DND-41 (cell line): ENCODE results near the gene SCCPDH.

Source experiments
- EZH2 ChIP-seq: IDR thresholded peaks from 3 replicates; pipeline ENCODE4 v1.6.1; 2012; ENCODE audit warnings: borderline replicate concordance, low read depth, mild to moderate bottlenecking, moderate library complexity, low read length, inconsistent platforms; ENCODE audit not compliant: severe bottlenecking
- TF ChIP-seq, protein P1 (sequence below): IDR thresholded peaks from 2 replicates; pipeline ENCODE4 v1.5.1; 2012; ENCODE audit warnings: borderline replicate concordance, low read length, moderate library complexity, mild to moderate bottlenecking; ENCODE audit not compliant: poor library complexity, severe bottlenecking; ENCODE audit errors: extremely low read depth

DNA sequence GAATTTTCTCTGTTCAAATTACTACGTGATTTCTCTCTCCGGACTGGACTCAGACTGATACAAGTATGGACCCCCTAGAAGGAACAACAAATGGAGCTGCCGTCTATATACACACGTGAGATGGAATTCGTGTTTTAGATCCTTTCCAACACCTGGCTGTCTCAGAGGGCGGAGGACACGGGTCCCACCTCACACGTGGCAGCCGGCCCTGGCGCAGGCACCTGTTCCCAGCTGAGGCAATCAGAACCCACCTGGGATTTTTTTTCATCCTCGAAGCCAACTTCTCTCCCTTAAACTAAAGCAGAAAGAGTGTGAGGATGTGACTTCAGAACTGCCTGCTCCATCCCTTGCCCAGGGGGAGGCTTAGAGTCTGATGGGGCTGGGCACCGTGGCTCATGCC, 34.1 kb upstream of the SCCPDH start:
- TF ChIP-seq, protein P1, sequence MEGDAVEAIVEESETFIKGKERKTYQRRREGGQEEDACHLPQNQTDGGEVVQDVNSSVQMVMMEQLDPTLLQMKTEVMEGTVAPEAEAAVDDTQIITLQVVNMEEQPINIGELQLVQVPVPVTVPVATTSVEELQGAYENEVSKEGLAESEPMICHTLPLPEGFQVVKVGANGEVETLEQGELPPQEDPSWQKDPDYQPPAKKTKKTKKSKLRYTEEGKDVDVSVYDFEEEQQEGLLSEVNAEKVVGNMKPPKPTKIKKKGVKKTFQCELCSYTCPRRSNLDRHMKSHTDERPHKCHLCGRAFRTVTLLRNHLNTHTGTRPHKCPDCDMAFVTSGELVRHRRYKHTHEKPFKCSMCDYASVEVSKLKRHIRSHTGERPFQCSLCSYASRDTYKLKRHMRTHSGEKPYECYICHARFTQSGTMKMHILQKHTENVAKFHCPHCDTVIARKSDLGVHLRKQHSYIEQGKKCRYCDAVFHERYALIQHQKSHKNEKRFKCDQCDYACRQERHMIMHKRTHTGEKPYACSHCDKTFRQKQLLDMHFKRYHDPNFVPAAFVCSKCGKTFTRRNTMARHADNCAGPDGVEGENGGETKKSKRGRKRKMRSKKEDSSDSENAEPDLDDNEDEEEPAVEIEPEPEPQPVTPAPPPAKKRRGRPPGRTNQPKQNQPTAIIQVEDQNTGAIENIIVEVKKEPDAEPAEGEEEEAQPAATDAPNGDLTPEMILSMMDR, result no peak
- TF ChIP-seq EZH2, result no peak
